OCI-LY3 (cell line): ENCODE measurements around the gene RNF113B.

Experiments
- H2AFZ ChIP-seq: fragments of 200-600, 300-600 bp; shearing (Covaris generic); 2 replicates; pipeline ENCODE4 v1.6.0; 2014; ENCODE audit warnings: antibody characterized with exemption, low read depth, low read length
- H3K27ac ChIP-seq: fragments of 200-600, 300-600 bp; sonication (generic); 2 replicates; pipeline ENCODE4 v1.5.1; 2014; ENCODE audit warnings: mild to moderate bottlenecking, low read length, moderate library complexity, mixed read lengths
- H3K27me3 ChIP-seq: fragments of 200-600, 300-600 bp; sonication (generic); 2 replicates; pipeline ENCODE4 v1.6.1; 2014; ENCODE audit warnings: low read depth, low read length, mixed read lengths
- H3K36me3 ChIP-seq: fragments of 200-600, 300-600 bp; sonication (generic); replicated peaks from 2 replicates; pipeline ENCODE3; 2014; ENCODE audit warnings: low read depth, low read length, mixed read lengths
- H3K4me1 ChIP-seq: fragments of 300-600, 200-600 bp; sonication (generic); 2 replicates; pipeline ENCODE4 v1.6.1; 2014; ENCODE audit warnings: low read length, mixed read lengths
- H3K4me2 ChIP-seq: fragments of 200-600, 300-600 bp; sonication (generic); 2 replicates; pipeline ENCODE4 v1.6.1; 2014; ENCODE audit warnings: low read length, mixed read lengths
- H3K4me3 ChIP-seq: fragments of 300-600, 200-600 bp; sonication (generic); 2 replicates; pipeline ENCODE4 v1.5.1; 2014; ENCODE audit warnings: antibody characterized with exemption, mild to moderate bottlenecking, low read length, moderate library complexity
- H3K79me2 ChIP-seq: fragments of 300-600, 200-600 bp; shearing (Covaris generic); 2 replicates; pipeline ENCODE4 v1.6.1; 2014; ENCODE audit warnings: mild to moderate bottlenecking, low read length, mixed read lengths
- H3K9ac ChIP-seq: fragments of 300-600, 200-600 bp; shearing (Covaris generic); 2 replicates; pipeline ENCODE4 v1.6.0; 2014; ENCODE audit warnings: mild to moderate bottlenecking, low read length, moderate library complexity
- H3K9me3 ChIP-seq: fragments of 200-600, 300-600 bp; shearing (Covaris generic); 2 replicates; pipeline ENCODE4 v1.6.1; 2014; ENCODE audit warnings: low read length, mixed read lengths; ENCODE audit not compliant: insufficient read depth
- H4K20me1 ChIP-seq: fragments of 200-600, 300-600 bp; sonication (generic); 2 replicates; pipeline ENCODE4 v1.6.1; 2016; ENCODE audit warnings: low read length, mixed read lengths; ENCODE audit not compliant: insufficient read depth
- EZH2phosphoT487 ChIP-seq: fragments of 200-600 bp; shearing (Covaris generic); IDR thresholded peaks from 2 replicates; pipeline ENCODE4 v1.6.1; 2018; ENCODE audit warnings: antibody characterized with exemption, mixed run types, low read depth
- TF ChIP-seq, protein P1 (sequence below): fragments of 200-600, 300-600 bp; sonication (generic); IDR thresholded peaks from 2 replicates; pipeline ENCODE4 v1.5.1; 2014; ENCODE audit warnings: antibody characterized with exemption, low read length, low read depth

RNF113B gene

DNA sequence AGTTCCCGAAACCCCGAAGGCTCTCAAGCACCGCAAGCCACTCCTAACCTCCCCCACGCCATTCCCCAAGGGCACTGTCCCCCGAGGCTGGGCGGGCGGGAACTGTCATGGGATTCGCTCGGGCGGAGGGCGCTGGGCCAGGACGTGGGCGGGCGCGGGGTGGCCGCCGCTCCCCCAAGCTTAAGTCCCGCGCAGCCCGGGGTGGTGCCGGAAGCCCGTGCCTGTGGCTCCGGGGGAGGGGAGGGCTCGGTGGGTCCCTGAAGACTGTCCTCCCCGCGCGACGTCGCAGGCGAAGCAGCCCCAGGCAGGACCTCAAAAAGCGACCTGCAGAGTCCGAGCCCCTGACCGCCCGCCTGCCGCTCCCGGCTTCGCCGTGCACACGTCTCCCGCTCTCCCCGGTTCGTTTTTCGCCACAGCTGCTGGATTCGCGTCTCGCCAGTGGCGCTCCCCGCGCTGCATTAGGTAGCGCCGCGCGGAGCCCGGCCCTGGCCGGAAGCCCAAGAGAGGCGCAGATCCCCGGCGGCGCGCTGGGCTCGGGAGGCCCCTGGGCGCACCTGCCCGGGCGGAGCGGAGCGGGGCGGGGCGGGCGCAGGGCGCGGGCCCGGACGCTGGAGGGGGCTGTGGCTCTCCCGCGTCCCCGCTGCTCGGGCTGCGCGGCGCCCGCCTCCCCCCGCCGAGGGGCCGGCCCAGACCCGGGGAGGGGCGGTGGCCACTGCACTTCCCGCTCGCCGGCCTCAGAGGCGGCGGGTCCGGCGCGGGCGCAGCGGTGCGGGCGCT lies 34.5 kb downstream of the RNF113B start, which contains the start of gene FARP1:
Gene FARP1 (plus strand): TSS at position 715 of the 777 bp plus-strand sequence. CDS start 70,149 bp downstream, outside the sequence.
- peak within 1 kb of the TSS; percentile 94 for H3K4me3 ChIP-seq
- H3K4me2 ChIP-seq = peak within 1 kb of the TSS; percentile 92
- TF ChIP-seq EZH2phosphoT487 = no peak
- TF ChIP-seq, protein P1, sequence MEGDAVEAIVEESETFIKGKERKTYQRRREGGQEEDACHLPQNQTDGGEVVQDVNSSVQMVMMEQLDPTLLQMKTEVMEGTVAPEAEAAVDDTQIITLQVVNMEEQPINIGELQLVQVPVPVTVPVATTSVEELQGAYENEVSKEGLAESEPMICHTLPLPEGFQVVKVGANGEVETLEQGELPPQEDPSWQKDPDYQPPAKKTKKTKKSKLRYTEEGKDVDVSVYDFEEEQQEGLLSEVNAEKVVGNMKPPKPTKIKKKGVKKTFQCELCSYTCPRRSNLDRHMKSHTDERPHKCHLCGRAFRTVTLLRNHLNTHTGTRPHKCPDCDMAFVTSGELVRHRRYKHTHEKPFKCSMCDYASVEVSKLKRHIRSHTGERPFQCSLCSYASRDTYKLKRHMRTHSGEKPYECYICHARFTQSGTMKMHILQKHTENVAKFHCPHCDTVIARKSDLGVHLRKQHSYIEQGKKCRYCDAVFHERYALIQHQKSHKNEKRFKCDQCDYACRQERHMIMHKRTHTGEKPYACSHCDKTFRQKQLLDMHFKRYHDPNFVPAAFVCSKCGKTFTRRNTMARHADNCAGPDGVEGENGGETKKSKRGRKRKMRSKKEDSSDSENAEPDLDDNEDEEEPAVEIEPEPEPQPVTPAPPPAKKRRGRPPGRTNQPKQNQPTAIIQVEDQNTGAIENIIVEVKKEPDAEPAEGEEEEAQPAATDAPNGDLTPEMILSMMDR = peak; percentile 13; the same call in 1 of the 2 replicates
- H3K36me3 ChIP-seq = no peaks in the 10 kb centered on the region
- H2AFZ ChIP-seq = peak within 1 kb of the TSS; percentile 98
- H3K27ac ChIP-seq = 0 out of 2 replicates have a peak within 1 kb of the TSS, but pooled peaks have one; percentile 18
- H3K27me3 ChIP-seq = peaks cover 55% of the 10 kb centered on the region
- H3K9me3 ChIP-seq = no peaks in the 10 kb centered on the region
- H4K20me1 ChIP-seq = no peaks in the 10 kb centered on the region
- H3K79me2 ChIP-seq = no peaks in the 10 kb centered on the region
- H3K4me1 ChIP-seq = peaks cover 17% of the 10 kb centered on the region
- peak within 1 kb of the TSS; percentile 78 for H3K9ac ChIP-seq

GRCh38 chr13:98141509-98142379 lies 35.3 kb downstream of the RNF113B start:
- Histone ChIP-seq H3K4me3 (peak overlapping the region; percentile 94), H3K36me3 (no peaks in the 10 kb centered on the region), H4K20me1 (no peaks in the 10 kb centered on the region), H2AFZ (peak overlapping the region; percentile 98), H3K27ac (0 out of 2 replicates have a peak overlapping the region, but pooled peaks have one; percentile 18), H3K9ac (peak overlapping the region; percentile 78), H3K79me2 (no peaks in the 10 kb centered on the region), H3K27me3 (peaks cover 51% of the 10 kb centered on the region), H3K9me3 (no peaks in the 10 kb centered on the region), H3K4me2 (peak overlapping the region; percentile 92), H3K4me1 (peaks cover 10% of the 10 kb centered on the region; the same call in 1 of the 2 replicates)
- TF ChIP-seq, protein P1 = no peak
- TF ChIP-seq EZH2phosphoT487 = no peak

GRCh38 chr13:98141091-98141490 lies 36.0 kb downstream of the RNF113B start:
- Histone ChIP-seq H3K4me3 (no peak overlapping the region), H3K9ac (no peak overlapping the region), H3K9me3 (no peaks in the 10 kb centered on the region), H3K36me3 (no peaks in the 10 kb centered on the region), H3K27me3 (peaks cover 48% of the 10 kb centered on the region), H4K20me1 (no peaks in the 10 kb centered on the region), H2AFZ (no peak overlapping the region), H3K4me1 (peaks cover 11% of the 10 kb centered on the region), H3K4me2 (no peak overlapping the region), H3K79me2 (no peaks in the 10 kb centered on the region), H3K27ac (no peak overlapping the region)
- no peak for TF ChIP-seq EZH2phosphoT487
- TF ChIP-seq, protein P1 = no peak

DNA sequence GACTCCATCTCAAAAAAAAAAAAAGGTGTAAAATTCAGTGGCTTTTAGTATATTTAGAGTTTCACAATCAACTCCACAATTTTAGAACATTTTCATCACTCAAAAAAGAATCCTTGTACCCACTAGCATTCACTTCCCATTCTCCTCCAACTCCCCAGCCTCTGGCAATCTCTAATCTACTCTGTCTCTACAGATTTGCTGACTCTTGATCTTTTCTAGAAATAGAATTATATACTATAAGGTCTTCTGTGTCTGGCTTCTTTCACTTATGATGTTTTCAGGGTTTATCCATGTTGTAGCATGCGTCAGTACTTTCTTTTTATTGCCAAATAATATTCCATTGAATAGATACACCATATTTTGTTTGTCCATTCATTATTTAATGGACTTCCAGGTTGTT lies 42.2 kb downstream of the RNF113B start:
- Histone ChIP-seq H3K27me3 (peaks cover 19% of the 10 kb centered on the region; the same call in 1 of the 2 replicates), H3K4me3 (no peak overlapping the region), H3K9ac (no peak overlapping the region), H4K20me1 (no peaks in the 10 kb centered on the region), H3K4me2 (no peak overlapping the region), H3K36me3 (no peaks in the 10 kb centered on the region), H3K79me2 (no peaks in the 10 kb centered on the region), H2AFZ (no peak overlapping the region), H3K27ac (no peak overlapping the region), H3K9me3 (no peaks in the 10 kb centered on the region), H3K4me1 (peaks cover 25% of the 10 kb centered on the region)
- TF ChIP-seq, protein P1 = no peak
- TF ChIP-seq EZH2phosphoT487 = no peak
